HG02852 (cell line): Measurements from ENCODE around the gene KRTAP10-1.
"Not testable (repeated sequence)": the region's sequence is repeated elsewhere in the genome, so short reads cannot be mapped to it uniquely, and the experiment has no call there.

Source experiments
- ATAC-seq: cut with Tn5 transposase; IDR thresholded peaks from one replicate; pipeline ENCODE4 v1.9.1; 2021; ENCODE audit warnings: mild to moderate bottlenecking, moderate library complexity; ENCODE audit not compliant: unreplicated experiment

KRTAP10-1 gene

DNA sequence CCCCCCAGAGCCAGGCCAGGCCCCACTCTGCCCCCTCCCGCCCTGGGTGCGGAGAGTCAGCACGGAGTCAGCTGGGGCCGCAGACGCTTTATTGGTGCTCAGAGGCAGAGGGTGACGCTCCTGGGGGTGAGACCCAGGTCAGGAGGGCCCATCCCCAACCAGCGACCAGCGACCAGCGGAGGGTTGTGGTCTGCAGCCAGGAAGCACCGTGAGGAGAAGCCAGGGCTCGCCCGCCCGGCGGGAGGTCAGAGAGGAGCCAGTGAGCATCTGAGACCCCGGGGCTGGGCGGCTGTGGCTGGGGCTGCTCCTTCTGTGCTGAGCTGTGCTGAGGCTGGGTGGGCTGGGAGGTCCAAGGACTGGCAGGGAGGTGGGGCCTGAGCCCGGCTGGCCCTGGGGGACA is 10.3 kb upstream of the KRTAP10-1 start:
- not testable (repeated sequence) for ATAC-seq

DNA sequence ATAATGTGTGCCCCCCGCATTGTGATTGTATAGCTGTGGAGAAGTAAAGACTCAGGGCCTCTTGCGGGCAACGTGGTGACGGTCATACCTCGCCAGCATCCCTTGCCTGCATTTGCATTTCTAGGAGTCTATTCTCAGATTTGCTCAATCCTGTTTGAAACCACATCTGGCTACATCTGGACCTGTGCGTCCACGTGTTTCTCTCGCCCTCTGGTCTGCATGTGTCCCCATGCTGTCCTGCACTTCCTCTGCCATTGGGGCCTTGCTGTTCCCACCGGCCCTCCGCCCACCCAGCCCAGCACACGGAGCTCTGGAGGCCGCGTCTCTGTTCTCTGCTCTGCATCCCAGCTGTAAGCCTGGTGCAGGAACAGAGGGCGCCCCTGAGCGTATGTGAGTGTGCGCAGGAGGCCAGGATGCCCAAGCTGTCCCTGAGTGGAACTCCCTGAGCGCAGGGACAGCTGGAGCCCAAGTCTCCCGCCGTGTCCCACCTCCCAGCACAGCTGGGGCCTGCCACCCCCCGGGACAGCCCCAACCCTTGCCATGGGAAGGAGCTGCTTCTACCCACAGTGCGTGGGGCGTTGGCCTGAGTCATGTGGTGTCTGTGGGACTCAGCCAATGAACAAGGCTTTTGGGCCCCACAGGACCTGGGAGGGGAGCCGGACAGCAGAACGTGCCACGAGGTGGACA is 9.7 kb upstream of the KRTAP10-1 start:
- no peak for ATAC-seq

- no peak for ATAC-seq
These were observed 8.9 kb upstream of the KRTAP10-1 start for GRCh38 chr21:44548922-44549321.

DNA sequence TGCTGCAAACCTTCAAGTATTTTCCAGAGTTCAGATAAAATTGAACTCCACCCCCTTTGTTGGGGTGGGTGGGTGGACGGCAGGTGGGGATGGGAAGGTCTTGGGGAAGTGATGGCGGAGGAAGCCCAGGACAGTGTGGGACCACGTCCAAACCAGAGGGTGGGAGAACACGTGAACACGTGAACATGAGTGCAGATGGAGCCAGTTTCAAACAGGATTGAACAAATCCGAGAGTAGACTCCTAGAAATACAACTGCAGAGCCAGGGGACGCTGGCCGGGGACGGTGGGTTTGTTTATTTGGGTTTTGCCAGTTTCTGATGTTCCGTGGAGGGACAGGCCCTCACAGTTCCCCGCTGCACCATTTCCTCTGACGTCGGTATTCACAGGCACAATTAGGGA is 8.4 kb upstream of the KRTAP10-1 start:
- no peak for ATAC-seq

GRCh38 chr21:44547656-44548331 is 7.8 kb upstream of the KRTAP10-1 start:
- ATAC-seq, result no peak

GRCh38 chr21:44544566-44544965 is 4.6 kb upstream of the KRTAP10-1 start:
- ATAC-seq, result no peak

GRCh38 chr21:44542716-44543115 is 2.7 kb upstream of the KRTAP10-1 start:
- no peak for ATAC-seq

GRCh38 chr21:44540741-44541288 is 820 bp upstream of the KRTAP10-1 start:
- ATAC-seq, result no peak

DNA sequence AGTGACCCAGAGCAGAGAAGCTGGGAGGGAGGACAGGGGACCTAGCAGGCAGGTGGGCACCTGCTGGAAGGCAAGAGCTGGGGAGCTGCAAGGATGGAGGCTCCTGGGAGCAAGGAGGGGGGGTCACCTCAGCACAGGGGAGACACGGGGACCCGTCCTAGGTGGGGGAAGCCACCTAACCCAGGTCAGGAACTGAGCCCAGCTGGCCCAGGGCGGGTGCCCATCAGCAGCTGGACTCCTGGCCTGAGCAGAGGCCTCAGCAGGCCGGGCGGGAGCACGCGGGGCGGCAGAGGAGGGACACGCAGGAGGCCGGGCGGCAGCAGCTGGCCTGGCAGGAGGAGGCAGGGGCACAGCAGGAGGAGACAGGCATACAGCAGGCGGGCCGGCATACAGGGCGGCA is 949 bp downstream of the KRTAP10-1 start:
- no peak for ATAC-seq

GRCh38 chr21:44537930-44538911 is 1.8 kb downstream of the KRTAP10-1 start:
- no peak for ATAC-seq

DNA sequence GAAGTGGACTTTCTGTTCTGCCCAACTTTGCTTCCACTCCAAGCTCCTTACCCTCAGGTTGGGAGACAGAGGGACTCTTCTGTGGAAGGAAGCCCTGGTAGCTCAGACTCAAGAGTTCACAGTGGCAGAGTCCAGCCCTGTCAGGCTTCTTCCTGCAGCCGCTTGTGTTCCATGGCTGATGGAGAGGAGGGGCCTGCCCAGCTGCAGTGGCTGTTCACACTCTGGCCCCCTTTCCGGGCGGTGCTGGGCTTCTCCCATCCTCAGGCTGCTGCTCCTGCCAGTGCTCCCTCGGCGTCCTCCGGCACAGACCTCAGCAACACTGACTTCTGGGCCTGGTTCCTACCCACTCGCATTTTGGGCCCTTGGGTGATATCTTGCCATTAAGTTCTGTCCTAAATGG is 4.0 kb downstream of the KRTAP10-1 start:
- ATAC-seq, result no peak

DNA sequence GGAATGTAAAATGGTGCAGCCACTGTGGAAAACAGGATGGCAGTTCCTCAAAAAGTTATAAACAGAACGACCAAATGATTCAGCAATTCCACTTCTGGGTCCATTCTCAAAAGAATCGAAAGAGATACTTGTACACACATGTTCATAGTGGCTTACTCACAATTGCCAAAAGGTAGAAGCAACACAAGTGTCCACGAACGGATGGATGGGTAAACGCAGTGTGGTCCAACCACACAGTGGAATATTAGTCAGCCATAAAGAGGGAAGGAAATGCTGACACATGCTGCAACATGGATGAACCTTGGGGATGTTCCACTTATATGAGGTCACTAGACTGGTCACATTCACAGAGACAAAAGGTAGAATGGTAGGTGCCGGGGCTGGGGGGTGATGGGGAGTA is 5.3 kb downstream of the KRTAP10-1 start:
- ATAC-seq, result no peak

DNA sequence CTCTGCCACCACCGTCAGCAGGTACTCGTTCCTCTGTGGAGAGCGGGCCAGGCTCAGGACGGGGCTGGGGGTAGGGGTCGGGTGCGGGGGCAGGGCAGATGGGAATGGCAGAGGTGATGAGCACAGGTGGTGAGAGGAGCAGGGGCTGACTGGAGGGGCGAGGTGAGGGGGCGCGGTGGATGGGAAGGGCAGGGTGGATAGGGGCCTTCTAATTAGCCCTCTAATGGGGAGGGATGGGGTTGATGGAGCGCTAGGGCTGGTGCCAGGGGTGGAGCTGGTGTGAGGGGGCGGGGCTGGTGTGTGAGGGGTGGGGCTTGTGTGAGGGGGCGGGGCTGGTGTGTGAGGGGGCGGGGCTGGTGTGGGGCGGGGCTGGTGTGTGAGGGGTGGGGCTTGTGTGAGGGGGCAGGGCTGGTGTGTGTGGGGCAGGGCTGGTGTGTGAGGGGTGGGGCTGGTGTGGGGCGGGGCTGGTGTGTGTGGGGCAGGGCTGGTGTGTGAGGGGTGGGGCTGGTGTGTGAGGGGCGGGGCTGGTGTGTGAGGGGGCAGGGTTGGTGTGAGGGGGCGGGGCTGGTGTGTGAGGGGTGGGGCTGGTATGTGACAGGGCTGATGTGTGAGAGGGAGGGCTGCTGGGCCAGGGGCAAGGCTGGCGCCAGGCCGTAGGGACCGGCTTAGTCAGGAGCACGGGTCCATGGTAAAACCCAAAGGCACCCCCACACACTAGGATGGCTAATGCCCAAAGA is 5.9 kb downstream of the KRTAP10-1 start:
- no peak for ATAC-seq

GRCh38 chr21:44533121-44533890 is 6.7 kb downstream of the KRTAP10-1 start:
- ATAC-seq, result no peak

GRCh38 chr21:44532712-44533111 is 7.3 kb downstream of the KRTAP10-1 start:
- ATAC-seq, result no peak

- ATAC-seq, result no peak
These were observed 8.1 kb downstream of the KRTAP10-1 start for GRCh38 chr21:44531606-44532564.

DNA sequence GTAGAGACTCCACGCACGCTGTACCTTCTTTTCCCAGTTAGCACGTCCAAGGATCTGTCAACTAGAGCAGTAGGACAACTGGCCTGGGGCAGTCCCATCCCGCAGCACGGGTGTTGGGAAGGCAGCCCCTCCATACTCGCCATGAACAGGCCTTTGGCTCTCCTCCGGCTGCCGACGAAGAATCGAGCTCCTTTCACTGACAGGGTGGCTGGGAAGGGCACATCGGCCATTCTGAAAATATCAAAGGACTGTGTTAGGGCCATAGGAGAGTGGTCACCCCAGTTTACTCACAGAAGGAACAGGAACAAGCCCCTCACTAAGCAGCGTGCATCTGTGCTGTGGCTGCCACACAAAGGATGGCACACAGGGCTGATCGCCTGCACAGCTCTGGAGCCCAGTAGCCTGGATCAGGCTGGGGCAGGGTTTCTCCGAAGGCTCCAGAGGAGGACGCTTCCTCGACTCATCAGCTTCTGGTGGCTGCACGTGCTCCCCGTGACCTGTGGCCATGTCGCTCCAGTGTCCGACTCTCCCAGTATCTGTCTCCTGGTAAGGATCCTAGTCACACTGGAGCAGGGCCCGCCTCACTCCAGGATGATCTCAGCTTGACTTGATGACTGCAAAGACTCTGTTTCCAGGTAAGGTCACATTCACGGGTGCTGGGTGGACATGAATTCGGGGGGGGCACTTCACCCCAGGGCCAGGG is 8.9 kb downstream of the KRTAP10-1 start:
- ATAC-seq, result no peak
